ENCODE results near the gene ZNF331. TPM values are rescaled to one million over a fixed set of nuclear protein-coding genes. Genes with fewer than 3 reads are reported as not detected.

Gene ZNF331
- total RNA-seq, 2 experiments from 2014 or later, result 17.3 to 20.6 TPM

- peaks cover 3% of the 10 kb centered on the region for H3K4me1 Mint-ChIP-seq (ENCODE audit: low read depth)
- DNase-seq (peak; percentile 20), ATAC-seq (no peak)
- H3K9me3 Mint-ChIP-seq (ENCODE audit: insufficient read depth), result no peaks in the 10 kb centered on the region
- H3K36me3 Mint-ChIP-seq (ENCODE audit: low read depth), result no peaks in the 10 kb centered on the region
- H3K27ac Mint-ChIP-seq, result no peak overlapping the region
- no peaks in the 10 kb centered on the region for H3K27me3 Mint-ChIP-seq (ENCODE audit: low read depth)
- H3K4me3 Mint-ChIP-seq, result no peak overlapping the region
- CTCF ChIA-PET, result no interaction called here
- POLR2A ChIA-PET, result no interaction called here
Observed at GRCh38 chr19:53624771-53625545, 87.0 kb downstream of the ZNF331 start.

DNA sequence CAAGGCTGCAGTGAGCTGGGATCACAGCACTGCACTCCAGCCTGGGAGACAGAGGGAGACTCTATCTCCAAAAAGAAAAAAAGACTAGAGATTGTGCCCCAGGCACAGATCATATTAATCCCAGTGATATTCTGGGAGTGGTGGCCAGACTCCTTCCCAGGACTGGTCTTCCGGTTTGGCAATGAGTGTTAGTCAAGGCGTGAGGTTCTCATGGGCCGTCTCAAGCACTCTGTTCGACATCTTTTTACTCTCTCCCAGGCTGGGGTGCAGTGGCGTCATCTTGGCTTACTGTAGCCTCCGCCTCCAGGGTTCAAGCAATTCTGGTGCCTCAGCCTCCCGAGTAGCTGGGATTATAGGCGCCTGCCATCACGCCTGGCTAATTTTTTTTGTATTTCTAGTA is 88.5 kb downstream of the ZNF331 start:
- CTCF ChIA-PET, result no interaction called here
- no peaks in the 10 kb centered on the region for H3K27me3 Mint-ChIP-seq (ENCODE audit: low read depth)
- H3K4me3 Mint-ChIP-seq, result no peak overlapping the region
- POLR2A ChIA-PET, result no interaction called here
- no peaks in the 10 kb centered on the region for H3K36me3 Mint-ChIP-seq (ENCODE audit: low read depth)
- H3K27ac Mint-ChIP-seq, result no peak overlapping the region
- peaks cover 3% of the 10 kb centered on the region for H3K4me1 Mint-ChIP-seq (ENCODE audit: low read depth)
- ATAC-seq, result no peak
- no peaks in the 10 kb centered on the region for H3K9me3 Mint-ChIP-seq (ENCODE audit: insufficient read depth)
- DNase-seq, result no peak

DNA sequence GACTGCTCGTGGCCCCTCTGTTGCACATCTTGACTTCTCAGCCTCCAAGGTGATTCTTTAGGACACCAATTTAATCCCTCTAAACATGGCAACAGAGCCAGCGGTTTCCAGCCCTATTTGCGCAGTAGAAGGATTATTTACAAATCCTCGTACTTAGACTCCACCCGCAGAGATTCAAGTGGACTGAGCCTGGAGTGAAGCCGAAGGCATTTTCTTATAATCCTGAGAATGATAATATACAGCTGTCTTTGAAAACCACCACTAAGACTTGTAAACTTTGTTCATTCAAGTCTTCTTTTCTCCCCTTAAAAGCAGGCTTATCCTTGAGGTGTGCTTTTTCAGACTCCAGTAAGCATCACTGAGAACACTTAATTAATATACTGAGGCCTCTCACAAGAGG is 89.0 kb downstream of the ZNF331 start:
- H3K4me3 Mint-ChIP-seq, result no peak overlapping the region
- no peak for DNase-seq
- no peaks in the 10 kb centered on the region for H3K27me3 Mint-ChIP-seq (ENCODE audit: low read depth)
- POLR2A ChIA-PET, result no interaction called here
- peaks cover 3% of the 10 kb centered on the region for H3K4me1 Mint-ChIP-seq (ENCODE audit: low read depth)
- CTCF ChIA-PET, result no interaction called here
- H3K9me3 Mint-ChIP-seq (ENCODE audit: insufficient read depth), result no peaks in the 10 kb centered on the region
- no peak for ATAC-seq
- H3K36me3 Mint-ChIP-seq (ENCODE audit: low read depth), result no peaks in the 10 kb centered on the region
- H3K27ac Mint-ChIP-seq, result no peak overlapping the region

Other genes starting within 250 kb of the ZNF331 start
- gene ZNF845, start 204.4 kb upstream of the ZNF331 start, total RNA-seq, result 1 to 10 TPM; 9.0 to 9.1 TPM
- 10 to 100 TPM; 19.0 to 22.3 TPM for gene ZNF525, start 172.4 kb upstream of the ZNF331 start, total RNA-seq
- 10 to 100 TPM; 11.8 to 12.5 TPM for gene ZNF765, start 143.0 kb upstream of the ZNF331 start, total RNA-seq
- gene ZNF761, start 106.2 kb upstream of the ZNF331 start, total RNA-seq, result 10 to 100 TPM; 13.8 to 14.8 TPM
- gene ZNF813, start 70.4 kb upstream of the ZNF331 start, total RNA-seq, result 1 to 10 TPM; 5.0 to 6.2 TPM
- gene DPRX, start 93.9 kb downstream of the ZNF331 start, total RNA-seq, result not detected

Data from activated CD8-positive, alpha-beta T cell treated with anti-CD3 and anti-CD28 coated beads, Interleukin-2, amount 10 ng/mL, durations not matched to agents 7 days and 5 days (primary cell).